NCI-H2107 (cell line): ENCODE data around the gene CIPC.

Experiments
- DNase-seq: peaks from one replicate; lab custom pipeline; 2025; lab: John Stamatoyannopoulos, UW

Gene CIPC

DNA sequence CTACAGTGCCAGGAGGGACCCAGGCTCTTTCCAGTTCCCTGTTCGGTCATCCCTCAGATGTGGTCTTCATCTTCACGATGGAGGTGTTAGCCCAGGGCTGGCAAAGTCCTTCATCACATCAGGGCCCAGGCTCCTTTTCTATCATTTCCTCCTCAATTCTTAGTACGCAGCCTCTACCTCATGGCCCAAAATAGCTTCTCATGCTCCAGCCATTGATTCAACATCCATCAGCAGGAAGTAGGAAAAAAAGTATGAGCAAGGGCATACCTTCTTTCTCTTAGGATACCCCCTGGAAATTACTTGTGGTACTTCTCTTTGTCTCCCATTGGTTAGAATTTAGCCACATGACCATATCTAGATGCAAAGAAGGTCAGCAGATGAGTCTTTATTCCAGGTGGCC lies 55.7 kb downstream of the CIPC start:
- no peak for DNase-seq

DNA sequence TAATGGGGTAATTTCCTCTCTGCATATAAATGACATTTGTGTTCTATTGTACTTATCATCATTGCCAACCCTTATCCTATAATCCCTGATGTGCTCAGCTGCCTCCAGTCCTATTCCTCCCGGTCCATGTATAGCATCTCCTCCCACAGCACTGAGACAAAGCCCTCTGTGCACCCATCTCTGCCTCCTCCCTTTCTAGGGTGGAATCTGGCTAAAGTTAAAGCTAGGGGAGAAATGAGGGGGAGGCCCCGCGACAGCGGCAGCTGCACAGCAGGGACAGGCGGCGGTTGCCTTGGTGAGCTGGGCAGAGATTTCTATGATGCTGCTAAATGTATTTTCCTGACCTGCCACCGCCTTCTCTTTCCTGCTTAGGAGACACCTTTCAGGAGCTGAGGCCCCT lies 56.4 kb downstream of the CIPC start:
- DNase-seq: no peak

- DNase-seq: no peak
Observed at GRCh38 chr14:77155083-77155482, 57.0 kb downstream of the CIPC start.

GRCh38 chr14:77157740-77158139 lies 59.7 kb downstream of the CIPC start:
- DNase-seq: peak; percentile 44

DNA sequence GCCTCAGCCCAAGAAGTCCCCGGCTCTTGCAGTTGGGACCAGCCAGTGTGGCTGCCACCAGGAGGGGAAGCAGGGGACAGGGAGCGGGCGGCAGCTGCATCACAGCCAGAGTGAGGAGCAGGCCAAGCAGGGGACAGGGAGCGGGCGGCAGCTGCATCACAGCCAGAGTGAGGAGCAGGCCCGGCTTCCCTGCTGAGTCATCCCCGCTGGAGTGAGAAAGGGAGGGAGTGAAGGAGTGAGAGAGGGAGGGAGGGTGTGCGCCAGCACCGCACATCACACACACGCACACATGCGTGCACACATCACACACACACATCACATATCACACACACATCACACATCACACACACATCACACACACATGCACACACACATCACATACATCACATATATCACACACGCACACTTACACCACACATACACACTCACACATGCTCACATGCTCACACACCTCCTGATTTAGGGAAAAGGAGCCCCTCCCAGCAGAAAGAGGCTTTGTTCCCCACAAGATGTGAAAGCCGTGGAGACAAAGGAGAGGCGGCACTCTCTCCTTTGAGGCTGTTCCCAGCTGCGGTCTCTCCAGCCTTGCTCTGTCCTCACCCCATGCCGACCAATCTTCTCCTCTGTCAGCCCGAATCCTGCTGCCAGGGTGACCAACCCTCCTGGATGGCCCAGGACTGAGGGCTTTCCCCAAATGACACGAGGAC lies 60.3 kb downstream of the CIPC start:
- peak; percentile 92 for DNase-seq

DNA sequence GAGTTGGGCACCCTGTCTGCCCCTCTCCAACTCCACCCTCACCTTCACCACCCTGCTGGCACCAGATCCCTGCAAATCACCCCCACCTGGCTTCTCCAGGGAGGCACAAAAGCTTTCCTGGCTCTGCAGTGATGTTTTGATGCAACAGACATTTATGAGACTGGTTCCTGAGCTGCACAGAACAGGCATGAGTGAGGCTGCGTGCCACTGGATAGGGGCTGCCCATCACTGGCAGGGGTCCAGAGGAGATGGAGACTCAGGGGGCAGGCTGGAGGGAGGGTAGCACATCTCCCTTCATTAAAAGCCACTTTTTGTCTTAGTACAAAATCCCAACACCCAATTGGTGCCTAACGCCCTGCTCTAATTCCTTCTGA lies 60.8 kb downstream of the CIPC start:
- DNase-seq: peak; percentile 80

DNA sequence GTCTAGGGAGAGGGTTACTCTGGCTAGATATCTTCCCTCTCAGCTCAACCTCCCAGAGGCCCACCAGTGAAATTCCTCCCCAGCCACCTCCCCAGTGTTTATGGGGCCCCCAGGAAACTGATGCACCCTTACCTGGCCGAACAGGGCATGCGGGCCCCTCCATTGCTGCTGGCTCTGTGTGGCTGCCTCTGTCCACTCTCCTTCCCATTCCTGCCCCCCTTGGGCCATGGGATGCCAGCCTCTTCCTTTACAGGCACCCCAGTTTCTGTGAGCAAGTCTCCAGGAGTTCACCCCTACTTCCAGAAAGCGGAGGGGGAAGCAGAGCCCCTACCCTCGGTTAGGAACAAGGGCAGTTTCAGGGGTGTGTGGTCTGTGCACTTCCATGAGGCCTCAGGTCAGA lies 63.0 kb downstream of the CIPC start:
- no peak for DNase-seq
